NCI-H82 treated with DMSO at 0.1 percent for 48 hours (cell line): ENCODE results near the gene SPATA31C2.
"Not testable (repeated sequence)": the region's sequence is repeated elsewhere in the genome, so short reads cannot be mapped to it uniquely, and the experiment has no call there.

Experiments used
- DNase-seq: peaks from one replicate; lab custom pipeline; 2025; ENCODE audit not compliant: unreplicated experiment; lab: John Stamatoyannopoulos, UW

SPATA31C2 gene

DNA sequence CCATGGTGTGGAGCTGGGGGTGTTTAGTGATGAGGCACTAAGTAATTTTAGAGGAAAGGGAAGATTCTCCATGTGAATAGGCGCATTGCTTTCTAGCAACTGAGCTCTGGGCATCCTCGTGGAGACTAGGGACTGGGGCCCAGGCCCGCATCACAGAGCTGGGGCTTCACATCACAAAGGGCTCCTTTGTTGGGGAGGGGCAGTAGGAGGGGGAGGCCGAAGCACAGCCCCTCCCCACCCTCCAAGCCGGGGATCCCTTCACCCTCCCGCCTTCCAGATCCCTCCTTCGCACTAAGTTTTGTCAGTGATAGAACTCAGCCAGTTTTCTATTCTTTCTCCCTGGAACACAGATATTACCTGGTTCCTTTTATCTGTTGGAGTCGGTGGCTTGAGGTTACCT, at the start of gene SPATA31C2:
Gene SPATA31C2, minus strand, starts transcription at position 101 of the 400 bp plus-strand sequence. Its CDS starts 29 bp downstream, at position 72.
- DNase-seq: not testable (repeated sequence)

DNA sequence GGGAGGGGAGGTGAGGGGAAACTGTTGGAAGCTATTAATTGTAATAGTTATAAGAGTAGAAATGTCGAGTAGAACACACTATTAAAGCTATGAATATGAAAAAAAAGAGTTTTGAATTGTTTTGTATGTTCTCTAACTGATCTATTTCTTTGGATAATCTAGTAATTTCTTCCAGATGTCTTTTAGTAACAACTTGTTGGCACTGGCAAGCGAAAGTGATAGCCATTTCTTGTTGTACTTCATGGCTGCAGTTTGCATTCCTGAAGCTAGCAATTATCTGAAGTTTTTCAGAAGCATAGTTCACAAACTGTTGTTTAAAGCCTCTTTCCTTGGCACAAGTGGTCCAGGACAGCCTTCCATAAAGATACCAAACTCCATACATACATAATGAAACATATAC, 49.4 kb upstream of the SPATA31C2 start:
- no peak for DNase-seq

DNA sequence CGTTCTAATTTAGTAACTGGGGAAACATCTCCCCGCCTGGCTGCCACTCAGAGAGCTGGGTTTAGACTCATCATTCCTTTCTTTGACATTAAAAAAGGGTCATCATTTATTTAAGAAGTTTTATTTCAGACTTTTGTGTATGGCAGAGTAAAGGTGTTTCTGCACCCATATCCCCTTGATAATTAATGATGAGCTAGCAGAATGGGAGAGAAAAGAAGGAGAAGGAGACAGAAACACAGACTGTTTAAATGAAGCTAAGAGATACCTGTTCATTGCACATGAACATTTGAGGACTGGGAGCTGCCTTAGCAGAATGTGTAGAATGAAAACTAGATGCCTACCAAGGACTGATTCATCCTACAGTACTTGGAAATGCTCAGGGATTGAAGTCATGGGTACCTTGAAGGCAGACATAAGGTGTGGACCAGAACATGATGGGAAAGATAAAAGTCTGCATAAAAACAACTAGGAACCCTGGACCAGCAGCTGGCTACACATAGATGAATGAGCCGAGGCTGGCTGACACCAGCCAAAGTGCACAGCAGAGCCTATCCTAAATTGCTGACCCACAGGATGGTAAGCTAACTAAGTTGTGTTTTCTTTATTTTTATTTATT, 48.3 kb upstream of the SPATA31C2 start:
- DNase-seq: no peak

DNA sequence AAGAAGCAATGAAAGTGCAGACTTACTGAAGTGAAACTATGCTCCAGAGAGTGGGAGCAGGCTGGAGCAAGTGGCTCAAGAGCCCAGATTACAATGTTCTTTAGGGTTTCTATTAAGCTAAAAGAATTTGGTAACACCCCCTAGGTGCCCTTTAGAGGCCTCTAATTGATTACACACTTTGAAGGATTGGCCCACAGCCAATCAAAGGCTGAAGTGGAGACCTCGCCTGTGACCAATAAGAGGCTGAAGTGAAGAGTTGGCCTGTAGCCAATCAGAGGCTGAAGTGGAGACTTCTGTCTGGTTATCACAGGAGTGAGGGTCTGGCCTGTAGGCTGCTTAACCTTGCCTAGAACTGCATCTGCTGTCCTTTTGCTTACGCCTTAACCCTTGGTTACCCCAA, 46.7 kb upstream of the SPATA31C2 start:
- DNase-seq: no peak

DNA sequence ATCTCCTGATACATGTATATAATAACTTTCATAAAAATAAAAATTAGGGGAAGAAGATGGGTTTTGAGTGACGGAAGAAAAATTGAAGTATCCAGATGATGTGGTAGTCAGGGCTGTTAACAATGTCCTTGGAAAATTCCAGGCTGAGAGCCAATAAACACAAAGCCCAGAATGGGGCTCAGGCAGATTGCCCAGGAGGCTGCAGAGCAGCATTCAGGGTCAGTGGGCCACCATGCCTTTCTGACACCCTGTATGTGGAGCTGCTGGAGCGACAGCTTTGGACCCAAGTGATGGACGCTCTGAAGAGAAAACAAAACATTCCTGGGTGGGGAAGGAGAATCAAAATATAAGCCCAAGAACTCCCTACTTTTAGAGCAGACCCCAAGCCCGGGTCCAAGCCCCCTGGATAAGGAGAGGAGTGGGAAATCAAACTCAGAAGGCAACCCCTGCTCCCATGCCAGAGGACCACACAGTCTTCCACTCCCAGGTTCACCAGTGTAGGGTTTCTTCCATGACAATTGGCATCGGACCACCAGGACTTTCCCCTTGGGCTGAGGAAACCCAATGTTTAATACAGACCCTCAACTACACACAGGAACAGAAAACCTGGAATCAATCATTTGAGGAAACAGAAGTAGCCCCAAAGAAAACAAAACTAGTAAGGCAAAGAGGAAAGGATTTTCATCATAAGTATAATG, 45.7 kb upstream of the SPATA31C2 start:
- DNase-seq: no peak

DNA sequence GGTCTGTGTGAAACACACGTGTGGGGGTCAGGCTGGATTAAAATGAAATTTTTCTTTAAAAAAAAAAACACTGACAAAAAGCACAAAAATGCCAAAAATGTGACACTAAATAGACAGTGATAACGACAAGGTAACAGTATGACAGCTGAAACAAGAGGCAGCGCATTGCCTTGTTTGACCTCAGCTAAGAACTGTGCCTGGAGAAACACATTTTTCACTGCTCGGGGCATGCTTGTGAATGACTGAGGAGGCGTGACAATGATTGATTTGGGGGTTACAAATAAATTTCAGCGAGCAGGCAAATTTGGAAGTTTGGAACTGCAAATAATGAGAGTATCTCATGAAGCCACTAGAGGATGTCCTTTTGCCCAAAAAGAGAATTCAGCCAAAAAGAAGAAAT, 44.2 kb upstream of the SPATA31C2 start:
- DNase-seq: no peak

DNA sequence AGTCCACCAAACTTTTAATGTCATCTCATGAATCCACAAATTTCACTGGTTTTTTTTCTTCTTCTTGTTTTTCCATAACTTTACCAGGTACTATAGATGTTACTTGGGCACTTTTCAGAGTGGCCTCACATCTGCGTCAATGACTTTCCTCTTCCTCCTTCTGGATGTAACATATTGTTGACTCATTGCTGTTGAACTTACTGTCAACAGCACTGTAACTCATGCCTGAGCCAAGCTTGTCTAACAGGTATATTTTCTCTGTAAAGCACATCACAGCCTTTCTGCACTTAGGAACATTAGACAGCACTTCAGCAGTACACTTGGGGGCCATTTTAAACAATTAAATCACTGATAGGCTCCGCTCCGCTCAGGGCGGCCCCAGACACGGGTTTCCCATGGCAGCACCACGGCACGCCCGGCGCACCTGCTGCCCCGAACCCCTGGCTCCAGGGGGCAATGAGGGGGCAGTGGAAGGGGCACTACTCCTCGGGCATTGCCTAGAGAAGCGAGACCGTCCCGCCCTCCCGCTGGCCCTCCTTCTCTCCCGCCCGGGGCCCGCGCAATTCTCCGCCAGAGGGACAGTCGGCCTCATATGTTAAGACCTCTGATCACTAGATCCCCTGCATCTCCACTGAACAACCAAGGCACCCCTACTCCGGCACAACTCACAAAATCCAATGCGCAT, 41.9 kb upstream of the SPATA31C2 start:
- no peak for DNase-seq

DNA sequence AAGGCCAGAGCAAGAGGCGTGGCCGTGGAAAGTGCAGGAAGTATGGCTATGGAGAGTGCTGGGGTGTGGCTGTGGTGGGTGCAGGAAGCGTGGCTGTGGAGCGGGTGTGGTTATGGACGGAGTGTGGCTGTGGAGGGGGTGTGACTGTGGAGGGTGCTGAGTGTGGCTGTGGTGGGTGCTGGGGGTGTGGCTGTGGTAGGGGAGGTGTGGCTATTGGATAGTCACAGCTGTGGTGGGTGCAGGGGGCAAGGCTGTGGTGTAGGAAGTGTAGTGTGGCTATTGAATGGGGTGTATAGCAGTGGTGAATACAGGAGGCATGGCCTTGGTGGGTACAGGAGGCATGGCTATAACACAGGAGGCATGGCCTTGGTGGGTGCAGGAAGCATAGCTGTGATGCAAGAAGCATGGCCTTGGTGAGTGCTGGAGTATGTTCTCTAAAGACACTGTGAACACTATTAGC, 40.8 kb upstream of the SPATA31C2 start:
- no peak for DNase-seq

DNA sequence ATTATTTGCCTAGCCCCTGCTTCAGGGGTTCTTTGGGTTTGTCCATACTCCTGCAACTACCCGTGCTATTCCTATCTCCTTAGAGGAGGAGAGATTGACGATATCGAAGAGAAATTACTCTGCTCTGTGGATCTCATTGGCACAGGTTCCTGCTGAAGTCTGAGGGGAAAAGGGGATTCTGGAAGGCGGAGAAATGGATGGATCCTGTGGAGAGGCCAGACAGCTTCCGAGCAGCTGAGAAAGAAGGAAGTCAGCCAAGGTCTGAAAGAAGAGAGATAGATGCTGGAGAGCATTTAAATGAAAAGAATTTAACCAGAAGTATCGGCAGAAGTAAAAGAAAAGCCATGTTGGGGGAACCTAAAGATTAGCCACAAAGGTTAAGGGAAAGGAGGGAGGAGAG, 40.4 kb upstream of the SPATA31C2 start:
- no peak for DNase-seq

DNA sequence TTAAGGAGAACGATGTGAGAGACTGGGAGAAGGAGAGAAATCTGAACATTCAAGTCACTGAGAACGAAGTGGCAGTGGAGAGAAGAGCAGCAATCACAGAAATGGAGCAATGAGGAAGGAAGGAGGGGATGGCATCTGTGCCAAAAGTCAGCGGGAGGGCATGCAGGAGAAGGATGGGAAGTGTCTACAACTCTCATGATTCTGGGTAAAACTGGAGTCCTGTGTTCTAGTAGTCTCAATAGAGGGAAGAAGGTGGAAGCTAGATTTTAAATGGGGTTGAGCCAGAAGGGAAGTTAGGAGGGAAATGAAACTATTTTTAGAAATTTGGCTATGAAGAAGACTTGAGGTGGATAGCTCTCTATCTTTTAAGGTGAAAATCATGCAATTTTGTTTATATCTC, 39.1 kb upstream of the SPATA31C2 start:
- DNase-seq: no peak

DNA sequence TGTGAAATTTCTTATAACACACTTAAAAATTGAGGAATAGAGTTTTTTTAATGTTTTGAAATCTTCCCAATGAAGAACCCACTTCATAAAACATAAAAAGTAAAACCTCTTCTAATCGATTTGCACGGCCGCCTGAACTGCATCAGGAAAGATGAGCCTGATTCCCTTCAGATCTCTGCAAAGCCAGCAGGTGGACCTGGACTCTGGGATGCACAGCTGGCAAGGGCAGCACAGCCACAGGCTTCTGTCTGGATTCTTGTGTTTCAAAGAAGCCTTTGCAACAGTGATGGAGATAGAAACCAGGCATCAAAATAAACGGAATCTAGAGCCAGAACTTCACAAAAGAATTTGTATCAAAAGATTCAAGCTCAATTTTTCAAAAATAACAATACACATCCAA, 36.0 kb upstream of the SPATA31C2 start:
- no peak for DNase-seq

DNA sequence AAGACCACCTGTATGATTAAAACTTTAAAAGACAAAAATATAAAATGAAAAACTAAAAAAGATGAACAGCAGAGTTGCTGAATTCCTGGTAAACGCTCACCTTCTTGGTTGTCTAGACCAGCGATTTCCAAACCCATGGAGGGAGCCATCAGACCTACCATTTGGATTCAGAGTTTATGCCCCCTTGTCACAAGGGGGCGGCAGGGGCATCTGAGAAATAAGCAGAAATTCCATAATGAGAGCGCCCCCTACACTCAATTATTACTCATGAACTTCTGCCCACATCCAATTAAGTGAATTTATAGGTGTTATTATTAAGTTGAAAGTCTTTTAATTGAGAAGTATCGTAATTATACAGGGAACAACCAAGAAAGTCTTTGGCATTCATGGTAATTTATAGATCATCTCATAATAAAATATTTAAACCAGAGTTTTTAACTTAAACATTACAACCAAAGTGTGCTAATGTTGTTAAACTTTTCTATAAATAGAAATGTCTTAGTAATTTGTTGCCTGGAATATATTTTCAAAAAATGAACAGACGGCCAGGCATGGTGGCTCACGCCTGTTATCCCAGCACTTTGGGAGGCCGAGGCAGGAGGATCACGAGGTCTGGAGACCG, 35.2 kb upstream of the SPATA31C2 start:
- peak; percentile 20 for DNase-seq

DNA sequence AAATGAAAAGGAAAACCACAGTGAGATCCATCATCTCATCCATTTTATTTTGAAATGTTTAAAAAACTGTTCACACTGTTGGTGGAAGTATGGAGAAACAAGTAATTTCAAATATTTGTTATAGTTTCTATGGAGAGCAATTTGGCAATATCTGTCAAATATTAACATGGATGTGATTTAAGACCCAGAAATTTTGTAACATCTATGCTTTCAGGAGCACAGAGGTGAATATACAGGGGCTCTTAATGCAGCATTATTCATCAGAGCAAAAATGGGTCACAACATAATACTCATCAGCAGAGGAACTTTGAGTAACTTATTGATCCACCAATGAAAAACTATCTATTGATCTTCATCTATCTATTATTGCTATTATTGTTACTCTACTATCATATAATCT, 31.4 kb upstream of the SPATA31C2 start:
- no peak for DNase-seq

DNA sequence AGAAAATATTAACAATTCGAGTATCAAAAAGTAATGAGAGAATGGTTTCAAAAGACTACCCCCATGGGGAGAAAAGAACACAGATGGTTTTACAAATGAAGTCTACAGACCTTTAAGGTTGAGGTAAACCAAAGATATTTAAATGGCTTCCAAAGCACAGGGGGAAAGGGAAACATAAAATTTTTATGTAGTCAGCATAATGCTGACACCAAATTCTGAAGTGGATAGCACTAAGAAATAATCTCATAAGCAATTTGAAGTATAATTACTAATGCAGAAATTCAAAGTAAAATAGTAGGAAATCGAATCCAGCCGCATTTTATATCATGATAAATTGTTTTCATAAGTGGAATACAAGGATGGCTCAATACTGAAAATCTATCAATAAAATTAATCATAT, 30.3 kb upstream of the SPATA31C2 start:
- no peak for DNase-seq

DNA sequence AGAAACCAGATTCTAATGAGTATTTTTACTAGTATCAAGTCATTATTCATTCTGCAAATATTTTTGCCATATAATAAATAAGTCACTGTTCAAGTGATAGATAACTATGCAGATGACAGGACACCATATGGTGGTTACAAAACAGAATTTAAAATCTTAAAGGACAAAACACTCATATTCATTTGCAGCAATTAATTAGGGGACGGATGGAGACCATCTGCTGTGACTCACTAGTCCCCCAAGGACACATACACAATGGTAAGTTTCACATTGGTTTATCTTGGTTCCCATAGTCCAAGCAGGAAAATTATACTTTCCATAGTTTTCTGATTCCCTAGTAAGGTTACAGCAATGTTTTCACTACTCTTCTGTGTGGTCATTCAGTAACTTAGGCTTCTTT, 28.4 kb upstream of the SPATA31C2 start:
- no peak for DNase-seq

DNA sequence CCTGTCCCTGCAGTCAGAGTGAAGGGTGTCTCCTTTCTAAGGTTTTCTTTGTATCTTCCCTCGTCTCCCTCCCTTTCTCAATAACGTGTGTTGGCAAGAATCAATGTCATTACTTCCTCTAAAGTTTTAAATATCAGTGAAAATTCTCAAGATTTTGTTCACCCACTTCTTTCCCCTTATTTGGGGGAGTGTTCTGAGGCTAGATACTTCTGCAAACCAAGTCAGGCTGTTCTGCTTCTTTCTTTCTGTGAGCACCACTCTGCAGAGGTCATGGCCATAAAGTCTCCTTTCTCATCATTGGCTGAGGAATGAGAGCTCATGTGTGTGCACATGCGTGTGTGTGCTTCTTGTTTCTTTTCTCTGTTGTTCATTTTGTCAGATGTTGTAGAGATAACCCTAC, 26.6 kb upstream of the SPATA31C2 start:
- DNase-seq: no peak

DNA sequence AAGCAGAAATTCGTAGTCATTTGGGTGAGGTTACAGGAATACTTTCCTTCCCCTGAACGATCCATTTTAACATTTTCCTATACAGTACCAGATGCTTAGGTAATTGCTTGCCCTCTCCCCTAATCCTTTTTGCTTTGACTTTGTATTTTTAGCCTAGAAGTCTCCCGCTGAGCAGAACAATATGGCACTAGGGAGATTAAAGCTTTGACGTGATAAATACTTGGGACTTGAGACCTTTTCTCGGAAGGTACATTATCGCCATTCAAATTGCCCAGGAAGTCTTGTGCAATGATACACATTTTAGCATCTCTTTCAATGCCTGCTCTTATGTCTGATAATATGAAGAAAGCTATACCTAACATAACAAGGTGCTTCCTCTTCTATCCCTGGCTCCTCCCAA, 22.9 kb upstream of the SPATA31C2 start:
- peak; percentile 47 for DNase-seq

DNA sequence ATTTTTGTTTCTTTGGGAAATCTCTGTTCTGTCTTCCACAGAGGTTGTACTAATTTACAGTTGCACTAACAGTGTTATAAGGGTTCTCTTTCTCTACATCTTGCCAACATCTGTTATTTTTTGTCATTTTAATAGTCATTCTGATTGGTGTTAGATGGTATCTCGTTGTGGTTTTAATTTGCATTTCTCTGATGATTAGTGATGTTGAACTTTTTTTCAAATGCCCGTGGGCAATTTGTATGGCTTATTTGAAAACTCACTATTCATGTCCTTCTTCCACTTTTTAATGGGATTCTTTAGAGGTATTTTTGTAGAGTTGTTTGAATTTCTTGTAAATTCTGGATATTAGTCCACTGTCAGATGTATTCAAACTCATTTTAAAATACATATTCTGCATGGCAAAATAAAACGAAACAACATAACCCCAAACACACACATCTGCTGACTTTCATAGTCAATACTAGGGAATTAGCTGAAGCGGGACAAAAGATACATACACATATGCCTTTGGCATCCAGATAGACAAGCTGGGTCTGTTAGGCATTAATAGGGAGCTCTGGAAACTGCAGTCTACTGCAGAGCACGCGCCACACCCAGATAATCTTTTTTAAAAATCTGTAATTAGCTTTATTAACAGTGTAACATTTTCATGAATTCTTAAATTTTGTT, 5.8 kb upstream of the SPATA31C2 start:
- DNase-seq: no peak

DNA sequence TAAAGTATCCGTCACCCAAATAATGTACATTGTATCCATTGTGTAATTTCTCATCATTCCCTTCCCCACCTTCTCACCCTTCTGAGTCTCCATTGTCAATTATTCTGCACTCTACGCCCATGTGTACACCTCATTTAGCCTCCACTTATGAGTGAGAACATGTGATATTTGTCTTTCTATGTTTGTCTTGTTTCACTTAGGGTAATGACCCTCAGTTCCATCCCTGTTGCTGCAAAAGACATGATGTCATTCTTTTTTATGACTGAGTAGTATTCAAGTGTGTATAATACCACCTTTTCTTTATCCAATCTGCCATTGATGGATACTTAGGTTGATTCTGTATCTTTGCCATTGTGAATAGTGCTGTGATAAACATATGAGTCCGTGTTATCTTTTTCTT, 4.9 kb upstream of the SPATA31C2 start:
- no peak for DNase-seq

DNA sequence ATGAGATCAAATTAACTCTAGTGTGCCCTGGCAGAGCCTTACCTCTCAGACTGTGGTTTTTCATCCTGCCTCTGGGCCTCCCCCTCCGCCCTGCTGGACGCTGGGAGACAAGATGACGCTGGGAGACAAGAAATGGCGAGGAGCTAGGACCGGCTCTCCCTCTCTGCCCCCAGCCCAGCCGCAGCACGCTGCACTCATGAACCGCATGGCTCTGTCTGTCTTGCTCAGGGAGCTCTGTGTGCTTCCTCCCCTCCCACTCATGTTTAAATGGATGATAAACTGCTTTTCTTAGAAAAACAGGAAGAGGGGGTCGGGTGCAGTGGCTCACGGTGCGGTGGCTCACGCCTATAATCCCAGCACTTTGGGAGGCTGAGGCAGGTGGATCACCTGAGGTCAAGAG, 4.7 kb downstream of the SPATA31C2 start:
- not testable (repeated sequence) for DNase-seq

DNA sequence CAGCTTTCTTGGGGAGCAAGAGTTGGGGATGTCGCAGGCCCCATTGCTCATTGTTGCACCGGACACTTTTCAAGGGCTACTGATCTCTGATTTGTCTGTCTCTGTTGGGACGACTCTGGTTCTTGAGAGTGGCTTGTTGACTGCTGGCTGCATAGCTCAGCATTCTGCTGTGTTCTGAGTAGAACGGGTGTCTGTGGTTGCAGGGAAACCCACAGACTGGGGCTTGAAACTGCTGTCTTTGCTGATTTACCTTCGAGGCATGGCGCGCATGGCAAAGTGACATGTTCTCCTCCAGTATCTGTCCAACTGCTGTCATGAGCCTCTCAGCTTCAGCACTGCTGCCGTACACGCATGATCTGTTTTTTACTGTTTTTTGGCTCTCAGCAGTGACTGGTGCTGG, 8.7 kb downstream of the SPATA31C2 start:
- not testable (repeated sequence) for DNase-seq
